GM21515 (cell line): ENCODE data around the gene SMYD2.
A peak's percentile ranks its signal among the peaks of the same experiment; 100 is the strongest.
"Not testable (repeated sequence)": the region's sequence is repeated elsewhere in the genome, so short reads cannot be mapped to it uniquely, and the experiment has no call there.

Source experiments
- ATAC-seq: cut with Tn5 transposase; IDR thresholded peaks from one replicate; pipeline ENCODE4 v1.9.1; 2021; ENCODE audit not compliant: unreplicated experiment

Gene SMYD2

DNA sequence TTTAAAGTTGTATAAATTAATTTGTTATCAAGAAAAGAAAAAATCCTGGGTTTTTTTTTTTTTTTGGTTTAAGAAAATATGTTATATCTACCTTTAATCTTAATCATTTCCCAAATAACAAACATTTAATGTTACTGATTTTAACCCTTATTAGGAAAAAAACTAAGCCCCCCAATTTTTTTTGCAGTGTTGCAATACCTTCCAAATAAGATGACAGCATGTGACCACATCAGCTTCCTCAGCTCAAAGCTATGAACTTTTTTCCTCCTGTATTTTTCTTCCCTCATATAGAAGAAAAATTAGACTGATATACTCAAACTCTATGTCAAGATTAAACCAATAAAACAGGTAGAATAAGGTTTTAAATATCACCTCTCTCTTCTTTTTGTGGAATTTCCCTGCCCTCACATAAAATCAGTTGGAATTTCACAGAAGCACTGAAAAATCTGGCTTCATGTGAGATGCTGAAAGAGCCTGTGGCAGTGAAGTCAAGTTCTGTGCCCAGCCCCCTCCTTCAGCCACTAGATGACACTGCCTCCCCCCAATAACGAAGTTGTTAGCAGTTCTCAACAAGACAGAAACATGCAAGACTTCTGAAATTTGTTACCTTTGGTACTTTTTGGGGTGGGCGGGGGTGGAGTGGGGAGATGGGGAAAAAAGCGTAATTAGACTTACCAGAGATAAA lies 9.6 kb upstream of the SMYD2 start:
- no peak for ATAC-seq

GRCh38 chr1:214271995-214272731 lies 8.8 kb upstream of the SMYD2 start:
- ATAC-seq, result no peak

DNA sequence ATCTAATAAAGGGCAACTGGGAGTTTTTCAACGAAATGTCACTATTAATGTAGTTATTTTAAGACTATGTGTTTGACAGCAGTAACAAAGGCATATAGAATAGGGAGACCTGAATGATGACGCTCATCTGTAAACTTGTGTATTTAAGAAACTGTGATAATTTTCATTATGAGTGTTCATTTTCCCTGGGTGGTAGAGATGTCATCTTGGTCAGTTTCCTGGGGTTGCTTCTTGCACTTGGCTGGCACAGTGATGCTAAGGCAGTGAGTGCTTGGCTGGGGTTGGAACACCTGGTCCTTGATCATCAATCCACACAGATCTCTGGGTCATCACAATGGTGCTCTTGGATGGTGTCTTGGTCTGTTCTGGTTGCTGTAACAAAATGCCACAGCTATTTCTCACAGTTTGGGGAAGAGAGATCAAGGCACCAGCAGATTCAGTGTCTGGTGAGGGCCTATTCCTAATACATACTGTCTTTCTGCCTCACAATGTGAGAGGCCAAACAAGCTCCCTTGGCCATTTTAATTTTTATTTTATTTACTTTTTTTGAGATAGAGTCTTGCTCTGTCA lies 7.9 kb upstream of the SMYD2 start:
- no peak for ATAC-seq

DNA sequence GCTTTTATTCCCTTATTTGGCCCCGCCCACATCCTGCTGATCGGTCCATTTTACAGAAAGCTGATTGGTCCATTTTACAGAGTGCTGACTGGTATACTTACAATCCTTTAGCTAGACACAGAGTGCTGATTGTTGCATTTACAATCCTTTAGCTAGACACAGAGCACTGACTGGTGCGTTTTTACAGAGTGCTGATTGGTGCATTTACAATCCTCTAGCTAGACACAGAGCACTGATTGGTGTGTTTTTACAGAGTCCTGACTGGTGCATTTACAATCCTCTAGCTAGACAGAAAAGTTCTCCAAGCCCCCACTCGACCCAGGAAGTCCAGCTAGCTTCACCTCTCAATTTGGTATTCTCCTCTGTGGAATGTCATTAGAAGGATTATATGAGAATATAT lies 5.3 kb upstream of the SMYD2 start:
- ATAC-seq, result not testable (repeated sequence)

GRCh38 chr1:214276786-214277185 lies 4.2 kb upstream of the SMYD2 start:
- no peak for ATAC-seq

- no peak for ATAC-seq
Observed at GRCh38 chr1:214277704-214278635, 3.0 kb upstream of the SMYD2 start.

DNA sequence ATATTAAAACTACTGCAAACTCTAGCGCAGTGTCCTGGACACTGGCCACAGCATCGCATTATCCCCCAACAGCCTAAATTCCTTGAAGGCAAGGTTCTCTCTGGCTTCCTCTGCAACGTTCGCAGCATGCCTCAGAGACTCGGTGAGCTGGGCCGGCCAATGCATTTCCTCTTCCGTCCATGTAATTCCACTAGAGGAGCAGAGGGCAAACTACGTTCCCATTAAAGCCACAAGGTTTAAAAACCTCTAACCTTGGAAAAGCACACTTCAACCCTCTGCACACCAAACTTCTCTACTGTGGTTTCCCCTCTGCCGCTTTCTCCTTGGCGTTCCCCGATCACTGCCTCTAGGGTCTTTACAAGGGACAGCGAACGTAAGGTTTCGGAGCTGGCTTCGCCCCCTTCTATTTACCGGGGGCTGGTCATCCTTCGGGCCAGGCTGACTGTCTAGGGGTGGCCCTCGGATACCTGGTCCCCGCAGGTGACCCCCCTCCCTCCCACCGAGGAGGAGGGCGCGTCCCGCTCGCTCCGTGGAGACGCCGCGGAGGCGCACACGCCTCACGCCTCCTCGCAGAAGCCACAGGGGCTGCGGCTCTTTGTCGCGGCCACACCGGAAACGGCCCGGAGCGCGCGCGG lies 456 bp upstream of the SMYD2 start:
- peak; percentile 12 for ATAC-seq

- ATAC-seq, result no peak
Observed at GRCh38 chr1:214281720-214282629, 1.0 kb downstream of the SMYD2 start.

GRCh38 chr1:214282630-214283242 lies 1.8 kb downstream of the SMYD2 start:
- ATAC-seq, result no peak

GRCh38 chr1:214285610-214286440 lies 4.9 kb downstream of the SMYD2 start:
- no peak for ATAC-seq

DNA sequence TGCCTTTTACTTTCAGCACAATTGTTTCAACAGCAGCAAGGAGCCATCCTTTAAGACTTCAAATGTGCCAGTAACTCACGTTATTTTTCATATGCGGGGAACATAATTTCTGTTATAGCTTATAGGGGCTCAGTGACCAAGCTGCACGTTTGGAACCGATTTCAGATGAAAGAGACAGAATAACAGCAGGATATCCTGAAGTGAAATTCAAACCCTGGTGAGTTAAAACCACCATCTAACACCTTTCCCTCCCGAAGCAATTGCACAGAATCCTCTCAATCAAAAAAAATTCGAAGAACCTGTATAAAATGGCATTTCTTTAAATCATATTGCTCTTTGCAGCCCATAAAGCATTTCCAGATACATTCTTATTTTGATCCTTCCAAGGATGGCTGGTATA lies 6.9 kb downstream of the SMYD2 start:
- no peak for ATAC-seq

DNA sequence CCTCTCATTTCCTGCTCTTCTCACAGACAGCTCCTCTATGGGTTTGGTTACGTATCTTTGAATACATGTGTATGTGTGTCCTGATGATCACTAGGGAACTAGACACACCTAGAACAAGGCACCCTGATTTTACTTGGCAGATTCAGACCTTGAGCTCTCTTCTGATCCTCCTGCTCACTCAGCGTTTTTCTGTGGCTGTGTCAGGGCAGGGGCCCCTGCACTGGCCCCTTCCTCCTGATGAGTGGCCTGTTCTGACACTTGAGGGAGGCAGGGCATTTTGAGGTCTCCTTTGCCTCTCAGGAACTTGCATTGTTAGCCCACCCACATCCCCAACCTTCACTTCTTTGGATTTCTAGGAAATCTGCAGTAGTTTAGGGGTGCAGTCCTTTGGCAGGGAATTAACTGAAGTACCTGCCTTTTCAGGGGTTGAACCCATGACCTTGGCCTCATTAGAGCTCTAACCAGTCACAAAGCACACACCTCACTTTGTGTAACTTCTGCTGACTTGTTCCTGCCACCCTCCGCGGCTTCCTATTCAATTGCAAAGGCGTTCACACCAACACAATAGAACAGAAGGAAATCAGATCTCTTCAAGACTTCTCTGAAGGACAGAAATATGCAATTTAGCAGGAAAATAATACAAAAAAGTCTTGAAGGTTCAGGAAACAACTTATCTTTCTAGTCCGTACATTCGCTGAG lies 8.8 kb downstream of the SMYD2 start:
- no peak for ATAC-seq

DNA sequence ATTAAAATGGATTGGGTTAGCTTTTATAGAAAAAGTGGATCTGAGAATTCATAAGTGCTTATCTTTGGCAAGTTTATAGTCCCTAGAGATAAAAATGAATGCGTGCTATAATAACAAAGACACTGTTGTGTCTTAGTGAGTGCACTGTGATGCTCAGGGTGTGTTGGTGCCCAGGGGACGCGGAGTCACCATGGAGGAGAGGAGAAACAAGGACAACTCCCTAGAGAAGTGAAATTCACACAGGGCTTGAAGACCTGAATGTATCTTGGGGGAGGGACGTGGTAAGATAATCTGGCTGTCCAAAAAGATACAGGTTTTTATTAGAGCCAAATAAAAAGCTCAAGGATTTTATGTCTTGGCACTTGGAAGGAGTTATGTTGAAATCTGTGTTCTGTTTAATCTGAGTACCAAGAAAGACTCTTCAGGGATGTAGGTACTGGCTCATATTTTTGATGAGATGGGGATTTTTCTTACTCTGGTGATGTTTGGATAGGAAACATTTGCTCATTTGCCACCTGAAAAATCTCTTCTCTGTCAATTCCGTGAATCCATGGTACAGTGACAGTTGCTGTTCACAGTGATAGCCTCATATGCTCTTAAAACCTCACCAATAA lies 9.6 kb downstream of the SMYD2 start:
- no peak for ATAC-seq

DNA sequence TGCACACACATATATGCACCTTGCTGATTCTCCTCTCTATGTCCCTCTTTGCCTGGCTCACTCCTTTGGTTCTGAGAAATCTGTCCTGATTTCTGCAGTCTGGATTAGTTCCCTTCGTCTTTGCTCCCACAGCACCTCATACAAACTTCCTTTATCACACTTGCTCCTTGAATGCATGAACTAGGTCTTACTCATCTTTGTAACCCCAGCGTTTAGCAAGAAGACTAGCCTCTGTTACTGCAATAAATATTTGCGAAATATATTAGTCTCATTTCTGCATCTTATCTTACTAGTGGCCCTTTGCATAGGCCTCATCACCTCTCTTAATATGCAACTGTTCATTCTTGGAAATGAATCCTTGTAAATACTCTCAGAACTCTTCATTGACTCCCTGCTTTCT lies 11.4 kb downstream of the SMYD2 start:
- no peak for ATAC-seq

DNA sequence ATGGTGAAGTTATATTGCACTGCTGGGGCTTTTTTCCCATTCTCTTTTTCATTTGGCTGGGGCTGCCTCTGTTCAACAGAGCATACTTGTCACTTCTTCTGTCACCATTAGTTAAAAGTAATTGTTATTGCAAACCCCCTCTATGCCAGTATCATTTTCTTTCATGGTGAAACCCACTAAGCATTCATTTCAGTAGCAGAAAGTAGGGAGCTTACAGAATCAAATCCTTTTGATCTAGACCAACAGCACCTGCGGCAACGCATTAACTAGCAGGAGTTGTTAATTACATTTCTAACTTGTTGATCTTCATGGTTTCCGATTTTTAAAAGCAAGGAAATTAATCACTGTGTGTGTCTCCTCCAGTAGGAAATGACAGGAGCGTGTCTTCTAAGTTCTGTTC lies 15.0 kb downstream of the SMYD2 start:
- no peak for ATAC-seq

- ATAC-seq, result no peak
Observed at GRCh38 chr1:214296860-214297745, 16.1 kb downstream of the SMYD2 start.
